ENCODE results near the gene CYTH1. TPM values are rescaled to one million over a fixed set of nuclear protein-coding genes. Genes with fewer than 3 reads are reported as not detected.
A peak's percentile ranks its signal among the peaks of the same experiment; 100 is the strongest.

Gene CYTH1
- total and polyA plus RNA-seq, 8 donors, result 36.6 to 96.1 (median 41.3) TPM

DNA sequence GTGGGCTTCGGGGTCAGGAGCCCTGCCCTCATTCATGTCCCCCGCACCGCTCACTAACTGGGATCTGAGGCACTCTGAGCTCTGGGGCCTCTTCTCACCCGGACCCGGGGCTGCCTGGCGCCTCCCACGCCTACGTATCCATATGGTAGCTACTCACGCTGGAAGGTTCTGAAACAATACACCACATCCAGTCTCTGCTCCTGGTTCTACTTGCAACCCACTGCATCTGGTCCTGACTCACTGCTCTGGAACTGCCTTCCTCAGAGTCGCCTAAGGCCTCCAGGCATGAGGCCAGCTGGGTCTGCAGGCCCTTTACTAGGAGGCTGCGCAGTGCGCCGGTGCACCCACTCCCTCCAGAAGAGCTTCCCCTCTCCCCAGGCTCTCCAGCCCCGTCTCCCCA is 40.5 kb upstream of the CYTH1 start:
- Histone ChIP-seq H3K27me3 (no peaks in the 10 kb centered on the region), H3K27ac (no peak overlapping the region), H3K4me1 (peaks cover 0 to 33% of the 10 kb centered on the region in 2 donors), H3K4me3 (no peak overlapping the region), H3K36me3 (peaks cover 0 to 100% of the 10 kb centered on the region in 2 donors), H3K9me3 (no peaks in the 10 kb centered on the region)
- intact Hi-C loops (cut with DNase I), result no loop called here
- TF ChIP-seq, protein P1, sequence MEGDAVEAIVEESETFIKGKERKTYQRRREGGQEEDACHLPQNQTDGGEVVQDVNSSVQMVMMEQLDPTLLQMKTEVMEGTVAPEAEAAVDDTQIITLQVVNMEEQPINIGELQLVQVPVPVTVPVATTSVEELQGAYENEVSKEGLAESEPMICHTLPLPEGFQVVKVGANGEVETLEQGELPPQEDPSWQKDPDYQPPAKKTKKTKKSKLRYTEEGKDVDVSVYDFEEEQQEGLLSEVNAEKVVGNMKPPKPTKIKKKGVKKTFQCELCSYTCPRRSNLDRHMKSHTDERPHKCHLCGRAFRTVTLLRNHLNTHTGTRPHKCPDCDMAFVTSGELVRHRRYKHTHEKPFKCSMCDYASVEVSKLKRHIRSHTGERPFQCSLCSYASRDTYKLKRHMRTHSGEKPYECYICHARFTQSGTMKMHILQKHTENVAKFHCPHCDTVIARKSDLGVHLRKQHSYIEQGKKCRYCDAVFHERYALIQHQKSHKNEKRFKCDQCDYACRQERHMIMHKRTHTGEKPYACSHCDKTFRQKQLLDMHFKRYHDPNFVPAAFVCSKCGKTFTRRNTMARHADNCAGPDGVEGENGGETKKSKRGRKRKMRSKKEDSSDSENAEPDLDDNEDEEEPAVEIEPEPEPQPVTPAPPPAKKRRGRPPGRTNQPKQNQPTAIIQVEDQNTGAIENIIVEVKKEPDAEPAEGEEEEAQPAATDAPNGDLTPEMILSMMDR (IDR thresholded peaks at IDR 0.05), result no peak
- ATAC-seq (no peak), DNase-seq (no peak)

DNA sequence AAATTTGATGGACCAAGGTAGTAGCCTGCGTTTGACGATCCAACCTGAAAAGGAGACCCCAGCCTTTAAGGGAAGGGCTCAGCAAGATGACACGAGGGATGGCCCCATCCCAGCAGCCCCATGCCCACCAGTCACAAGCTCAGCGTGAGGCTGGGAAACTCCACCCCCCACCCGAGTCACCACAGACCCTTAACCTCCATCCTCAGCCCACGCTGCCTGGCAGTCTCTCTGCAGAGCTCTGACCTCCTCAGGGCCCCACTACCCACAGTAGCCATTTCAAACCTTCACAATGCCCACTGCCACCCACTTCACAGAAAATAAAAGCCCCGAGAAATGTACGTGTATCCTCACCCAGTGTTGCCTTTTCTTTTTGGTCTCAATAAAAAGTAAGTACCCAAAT is 39.9 kb upstream of the CYTH1 start:
- H3K9me3 ChIP-seq, result no peaks in the 10 kb centered on the region
- no peak for DNase-seq
- no peak overlapping the region for H3K27ac ChIP-seq
- no peaks in the 10 kb centered on the region for H3K27me3 ChIP-seq
- peaks cover 0 to 27% of the 10 kb centered on the region in 2 donors for H3K4me1 ChIP-seq
- H3K36me3 ChIP-seq, result peaks cover 0 to 100% of the 10 kb centered on the region in 2 donors
- TF ChIP-seq, protein P1 (IDR thresholded peaks at IDR 0.05), result no peak
- ATAC-seq, result no peak
- intact Hi-C loops (cut with DNase I), result no loop called here
- no peak overlapping the region for H3K4me3 ChIP-seq

DNA sequence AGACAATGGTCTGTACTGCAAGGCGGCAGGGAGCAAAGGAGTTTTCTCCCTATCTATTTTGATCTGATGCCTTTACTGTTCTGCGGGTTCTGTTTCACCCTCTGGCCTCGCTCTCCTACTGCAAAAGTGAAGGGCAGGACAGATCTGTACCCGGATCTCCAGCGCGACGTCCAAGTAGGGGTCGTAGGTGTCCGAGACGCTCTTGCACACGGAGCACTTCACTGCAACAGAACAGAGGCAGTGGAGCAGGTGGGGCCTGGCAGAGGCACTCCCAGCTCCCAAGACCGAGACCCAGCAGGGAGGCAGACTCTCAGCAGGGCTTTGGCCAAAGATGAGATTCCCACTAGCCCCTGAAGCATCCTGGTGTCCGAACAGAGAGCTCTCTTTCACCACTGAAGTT is 38.8 kb upstream of the CYTH1 start:
- peaks cover 0 to 100% of the 10 kb centered on the region in 2 donors for H3K36me3 ChIP-seq

DNA sequence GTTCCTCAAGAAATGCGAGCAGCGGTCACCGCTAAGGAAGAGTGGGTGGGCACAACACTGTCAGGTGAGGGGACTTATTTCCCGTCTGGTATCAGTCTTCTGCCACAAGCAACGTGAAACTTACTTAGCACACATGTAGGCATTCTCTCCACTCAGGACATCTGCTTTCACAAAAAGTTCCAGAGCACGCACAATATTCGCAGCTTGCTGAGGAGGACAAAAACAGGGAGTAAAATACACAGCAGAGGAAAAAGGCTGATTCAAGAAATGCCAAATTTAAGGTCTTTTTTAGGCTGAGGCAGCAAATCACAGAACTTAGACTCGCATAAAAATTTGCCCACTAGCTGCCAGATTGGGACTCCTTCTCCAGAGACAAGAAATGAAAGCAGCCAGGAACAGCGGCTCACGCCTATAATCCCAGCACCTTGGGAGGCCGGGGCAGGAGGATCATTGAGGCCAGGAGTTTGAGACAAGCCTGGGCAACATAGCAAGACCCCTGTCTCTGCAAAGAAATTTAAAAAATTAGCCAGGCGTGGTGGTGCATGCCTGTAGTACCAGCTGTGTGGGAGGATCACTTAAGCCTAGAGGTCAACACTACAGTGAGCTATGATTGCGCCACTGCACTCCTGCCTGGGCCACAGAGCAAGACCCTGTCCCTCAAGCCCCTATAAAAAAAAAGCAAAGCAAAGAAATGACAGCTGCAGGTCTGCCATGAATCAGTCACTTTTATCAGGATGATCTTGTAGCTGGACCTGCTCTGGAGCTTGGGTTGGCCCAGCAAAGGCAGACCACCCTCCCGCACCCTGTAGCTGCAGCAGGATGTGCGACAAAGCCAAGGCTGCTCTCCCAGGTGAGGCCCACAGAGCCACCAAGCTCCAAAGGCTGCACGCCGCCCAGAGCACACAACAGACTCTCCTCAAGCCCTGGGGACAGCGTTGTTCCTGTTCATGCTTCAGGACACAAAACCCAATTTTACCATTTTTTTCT is 38.0 kb upstream of the CYTH1 start:
- Histone ChIP-seq H3K9me3 (no peaks in the 10 kb centered on the region), H3K27ac (peak overlapping the region in 1 of 2 donors; percentile 59), H3K27me3 (no peaks in the 10 kb centered on the region), H3K4me1 (peaks cover 0 to 13% of the 10 kb centered on the region in 2 donors), H3K4me3 (no peak overlapping the region), H3K36me3 (peaks cover 0 to 100% of the 10 kb centered on the region in 2 donors)
- TF ChIP-seq, protein P1 (IDR thresholded peaks at IDR 0.05), result no peak
- ATAC-seq (no peak), DNase-seq (no peak)
- intact Hi-C loops (cut with DNase I), result no loop called here

More for the DNA sequence above, 38.8 kb upstream of the CYTH1 start:
- peaks cover 0 to 16% of the 10 kb centered on the region in 2 donors for H3K4me1 ChIP-seq
- H3K9me3 ChIP-seq, result no peaks in the 10 kb centered on the region
- no peak for DNase-seq
- intact Hi-C loops (cut with DNase I), result no loop called here
- no peaks in the 10 kb centered on the region for H3K27me3 ChIP-seq
- no peak overlapping the region for H3K27ac ChIP-seq
- TF ChIP-seq, protein P1 (IDR thresholded peaks at IDR 0.05), result no peak
- no peak for ATAC-seq
- H3K4me3 ChIP-seq, result no peak overlapping the region

DNA sequence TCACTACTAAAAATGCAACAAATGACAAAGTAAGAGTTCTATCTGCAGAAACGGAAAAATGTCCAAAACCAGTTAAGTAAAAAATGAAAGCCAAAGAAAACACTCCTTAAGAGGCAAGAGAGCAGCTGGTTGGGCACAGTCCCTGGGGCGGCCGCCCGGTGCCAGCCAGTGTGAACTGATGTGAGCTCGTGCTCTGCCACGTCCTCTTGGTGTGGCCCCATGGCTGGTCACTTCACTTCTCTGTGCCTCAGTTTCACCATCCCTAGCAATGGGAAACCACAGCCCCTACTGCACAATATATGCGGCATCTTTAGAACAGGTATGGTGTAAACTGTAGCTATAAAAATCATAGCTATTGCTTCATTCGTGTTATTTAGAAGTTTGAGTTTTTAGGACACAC is 37.3 kb upstream of the CYTH1 start:
- intact Hi-C loops (cut with DNase I), result no loop called here
- Histone ChIP-seq H3K27ac (peak overlapping the region; percentile 37 to 59), H3K4me3 (no peak overlapping the region), H3K27me3 (no peaks in the 10 kb centered on the region), H3K9me3 (no peaks in the 10 kb centered on the region), H3K4me1 (peaks cover 0 to 13% of the 10 kb centered on the region in 2 donors), H3K36me3 (peaks cover 0 to 100% of the 10 kb centered on the region in 2 donors)
- ATAC-seq (no peak), DNase-seq (no peak)
- TF ChIP-seq, protein P1 (IDR thresholded peaks at IDR 0.05), result no peak

Data from left lung (tissue), 10 donors.